ENCODE measurements around the gene ZNG1A.
"Not testable (repeated sequence)": the region's sequence is repeated elsewhere in the genome, so short reads cannot be mapped to it uniquely, and the experiment has no call there.

GRCh38 chr9:116239-117077 lies 62.4 kb downstream of the ZNG1A start:
- TF ChIP-seq, protein P1, sequence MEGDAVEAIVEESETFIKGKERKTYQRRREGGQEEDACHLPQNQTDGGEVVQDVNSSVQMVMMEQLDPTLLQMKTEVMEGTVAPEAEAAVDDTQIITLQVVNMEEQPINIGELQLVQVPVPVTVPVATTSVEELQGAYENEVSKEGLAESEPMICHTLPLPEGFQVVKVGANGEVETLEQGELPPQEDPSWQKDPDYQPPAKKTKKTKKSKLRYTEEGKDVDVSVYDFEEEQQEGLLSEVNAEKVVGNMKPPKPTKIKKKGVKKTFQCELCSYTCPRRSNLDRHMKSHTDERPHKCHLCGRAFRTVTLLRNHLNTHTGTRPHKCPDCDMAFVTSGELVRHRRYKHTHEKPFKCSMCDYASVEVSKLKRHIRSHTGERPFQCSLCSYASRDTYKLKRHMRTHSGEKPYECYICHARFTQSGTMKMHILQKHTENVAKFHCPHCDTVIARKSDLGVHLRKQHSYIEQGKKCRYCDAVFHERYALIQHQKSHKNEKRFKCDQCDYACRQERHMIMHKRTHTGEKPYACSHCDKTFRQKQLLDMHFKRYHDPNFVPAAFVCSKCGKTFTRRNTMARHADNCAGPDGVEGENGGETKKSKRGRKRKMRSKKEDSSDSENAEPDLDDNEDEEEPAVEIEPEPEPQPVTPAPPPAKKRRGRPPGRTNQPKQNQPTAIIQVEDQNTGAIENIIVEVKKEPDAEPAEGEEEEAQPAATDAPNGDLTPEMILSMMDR (IDR thresholded peaks at IDR 0.05), result not testable (repeated sequence)
- not testable (repeated sequence) for TF ChIP-seq POLR2A (IDR thresholded peaks at IDR 0.05)

All from body of pancreas (tissue), 4 donors.